GM08714 (cell line): Measurements from ENCODE around the gene HSP90AB1.
A peak's percentile ranks its signal among the peaks of the same experiment; 100 is the strongest.

Source experiments
- H3K4me3 ChIP-seq: fragments of 200-500 bp; sonication (Bioruptor generic); 2 replicates; pipeline ENCODE4 v1.5.1; 2014; ENCODE audit warnings: mild to moderate bottlenecking, low read length, inconsistent platforms
- ZNF274 ChIP-seq: IDR thresholded peaks from 2 replicates; pipeline ENCODE4 v1.6.1; 2012; ENCODE audit warnings: mild to moderate bottlenecking, low read depth, low read length

The HSP90AB1 gene

DNA sequence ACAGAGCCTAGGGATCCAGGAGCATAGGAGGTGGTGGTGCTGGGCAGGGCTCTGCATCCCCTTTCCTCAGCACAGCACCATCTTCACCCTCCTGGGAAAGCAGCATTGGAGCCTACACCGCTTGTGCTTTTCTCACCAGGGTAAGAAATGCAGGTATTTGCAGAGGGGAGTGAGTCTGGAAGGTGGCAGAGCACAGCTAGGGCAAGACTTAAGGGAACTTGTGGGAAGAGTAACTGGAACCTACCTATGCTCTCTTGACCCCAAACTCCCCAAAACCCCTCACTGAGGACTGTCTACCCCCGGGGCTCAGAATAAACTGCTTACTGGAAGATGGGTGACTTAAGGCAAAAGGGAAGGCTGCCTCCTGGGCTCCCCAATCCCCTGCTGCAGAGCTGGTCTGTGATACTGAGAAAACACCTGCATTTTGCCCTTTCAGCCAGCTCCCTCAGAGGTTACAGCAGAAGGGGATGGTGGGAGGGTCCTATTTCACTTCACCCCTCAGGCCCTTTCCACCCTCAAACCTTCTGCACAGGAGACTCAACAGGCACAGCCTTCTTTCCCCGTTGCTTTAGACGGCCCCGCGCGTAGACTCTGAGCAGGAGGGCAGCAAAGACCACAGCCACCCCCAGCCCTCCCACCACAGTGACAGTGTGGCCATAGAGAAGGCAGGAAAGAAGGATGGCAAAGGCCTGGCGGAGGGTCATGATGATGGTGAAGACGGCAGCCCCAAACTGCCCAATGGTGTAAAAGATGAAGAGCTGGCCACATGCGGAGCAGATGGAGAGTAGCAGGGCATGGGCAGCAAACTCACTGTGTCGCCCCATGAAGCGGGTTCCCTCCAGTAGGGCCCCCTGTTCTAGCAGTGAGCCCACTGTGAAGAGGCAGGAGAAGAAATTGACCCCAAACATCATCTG lies 7.5 kb downstream of the HSP90AB1 start:
- no peak for TF ChIP-seq ZNF274
- H3K4me3 ChIP-seq: no peak overlapping the region

GRCh38 chr6:44255105-44255808 lies 8.4 kb downstream of the HSP90AB1 start:
- TF ChIP-seq ZNF274: no peak
- no peak overlapping the region for H3K4me3 ChIP-seq

GRCh38 chr6:44255871-44256774 lies 9.2 kb downstream of the HSP90AB1 start:
- H3K4me3 ChIP-seq: peak overlapping the region; percentile 68
- TF ChIP-seq ZNF274: no peak

DNA sequence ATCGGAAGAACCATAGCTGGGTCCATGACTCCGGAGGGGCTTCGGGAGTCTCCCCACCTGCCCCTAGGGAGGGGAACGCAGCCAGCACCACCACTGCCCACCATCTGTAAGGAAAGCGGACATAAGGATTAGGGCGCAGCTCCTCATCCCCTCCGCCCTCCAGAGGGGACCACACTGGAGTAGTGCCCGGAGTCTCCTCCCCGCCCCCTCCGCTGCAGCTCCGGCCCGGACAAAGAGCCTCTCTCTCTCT lies 9.8 kb downstream of the HSP90AB1 start:
- H3K4me3 ChIP-seq: peak overlapping the region; percentile 68
- no peak for TF ChIP-seq ZNF274

- peak within 1 kb of the TSS; percentile 68 for H3K4me3 ChIP-seq
- no peak for TF ChIP-seq ZNF274
These were observed 10.3 kb downstream of the HSP90AB1 start, which contains the start of gene SLC35B2 for GRCh38 chr6:44257025-44257752. SLC35B2 (minus strand) TSS chr6:44257528; CDS start chr6:44257410, 118 bp downstream.

DNA sequence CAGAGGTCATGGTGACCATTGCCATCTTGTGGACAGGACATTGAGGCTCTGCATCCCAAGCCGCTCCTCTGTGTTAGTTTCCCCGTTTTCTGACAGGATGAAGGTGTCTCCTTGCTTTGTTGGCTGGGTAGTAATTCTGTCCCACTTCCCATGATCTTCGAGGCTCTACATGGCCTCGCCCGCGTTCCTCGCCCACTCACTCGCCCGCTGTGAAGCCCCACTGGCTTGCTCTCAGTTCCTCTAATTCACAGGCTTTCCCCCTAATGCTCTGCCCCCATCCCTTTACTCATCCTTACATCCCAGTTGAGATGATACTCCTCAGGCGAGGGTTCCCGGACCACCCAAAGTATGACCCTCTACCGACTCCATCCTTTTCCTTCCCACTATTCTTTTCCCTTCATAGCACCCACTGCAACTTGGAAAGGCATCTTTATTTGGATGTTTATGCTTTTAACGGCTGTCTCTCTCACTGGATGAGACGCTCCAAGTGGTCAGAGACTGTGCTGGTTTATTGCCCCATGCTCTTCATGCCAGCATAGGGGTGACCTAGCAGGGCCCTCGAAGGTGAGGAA lies 10.9 kb downstream of the HSP90AB1 start:
- peak overlapping the region; percentile 68; the same call in 1 of the 2 replicates for H3K4me3 ChIP-seq
- TF ChIP-seq ZNF274: no peak

- H3K4me3 ChIP-seq: no peak overlapping the region; the same call in 1 of the 2 replicates
- no peak for TF ChIP-seq ZNF274
These were observed 11.5 kb downstream of the HSP90AB1 start for GRCh38 chr6:44258325-44258863.

GRCh38 chr6:44258921-44259320 lies 12.0 kb downstream of the HSP90AB1 start:
- H3K4me3 ChIP-seq: no peak overlapping the region
- no peak for TF ChIP-seq ZNF274

GRCh38 chr6:44260011-44260410 lies 13.1 kb downstream of the HSP90AB1 start:
- no peak for TF ChIP-seq ZNF274
- no peak overlapping the region for H3K4me3 ChIP-seq

DNA sequence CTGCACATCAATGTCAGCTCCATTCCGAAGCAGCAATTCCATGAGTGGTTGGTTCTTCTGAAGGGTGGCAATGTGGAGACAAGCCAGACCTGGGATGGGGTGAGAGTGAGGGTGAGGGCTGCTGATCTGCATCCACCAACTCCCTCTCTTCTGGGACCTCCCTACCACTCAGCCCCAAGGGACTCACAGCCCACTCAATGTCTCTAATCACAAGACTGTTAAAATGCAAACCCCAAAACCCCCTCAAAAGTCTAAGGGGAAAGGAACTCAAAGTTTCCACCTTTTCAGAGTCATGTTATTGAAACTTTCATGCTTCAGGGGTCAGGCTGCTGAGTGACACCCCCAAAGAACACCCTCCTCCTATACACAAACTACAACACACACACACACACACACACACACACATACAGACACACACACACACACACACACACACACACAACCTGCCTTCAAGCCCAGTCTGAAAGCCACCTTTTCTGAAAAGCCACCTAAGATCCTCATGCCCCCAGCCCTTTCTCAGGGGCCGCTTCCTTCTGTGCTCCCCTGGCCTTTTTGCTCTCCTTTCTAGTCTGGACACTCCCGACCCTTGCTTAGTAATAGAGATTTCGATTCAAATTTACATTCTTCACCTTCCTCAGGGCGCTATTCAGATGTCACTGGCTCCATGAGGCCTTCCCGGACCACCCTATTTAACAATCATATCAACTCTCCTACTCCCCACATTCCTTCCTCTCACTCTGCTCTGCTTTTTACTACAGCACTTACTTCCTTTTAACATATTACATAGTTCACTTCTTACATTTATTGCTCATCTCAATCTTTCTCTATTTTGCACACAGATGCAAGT lies 13.8 kb downstream of the HSP90AB1 start:
- TF ChIP-seq ZNF274: no peak
- H3K4me3 ChIP-seq: peak overlapping the region; percentile 22; the same call in 1 of the 2 replicates

DNA sequence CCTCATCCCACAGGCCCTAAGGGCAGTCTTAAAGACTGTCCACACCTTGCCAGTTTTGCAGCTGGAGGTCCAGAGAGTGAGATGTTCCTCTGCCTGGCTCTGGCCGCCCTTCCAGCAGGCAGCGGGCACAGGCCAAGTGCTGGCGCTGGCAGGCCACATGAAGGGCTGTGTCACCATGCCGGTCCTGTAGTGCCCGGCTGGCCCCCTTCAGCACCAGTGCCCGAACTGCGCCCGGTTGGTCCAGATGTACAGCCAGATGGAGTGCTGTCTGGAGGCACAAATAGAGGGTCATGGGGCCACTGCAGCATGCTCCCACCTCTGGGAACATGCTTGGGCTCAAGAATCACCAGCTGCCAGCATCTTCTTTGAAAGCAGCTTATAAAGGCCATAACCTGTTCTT lies 14.7 kb downstream of the HSP90AB1 start:
- H3K4me3 ChIP-seq: peak overlapping the region; percentile 91; the same call in 1 of the 2 replicates
- no peak for TF ChIP-seq ZNF274
